HepG2 (cell line): ENCODE results near the gene MYO16.

Experiments
- EZH2 ChIP-seq: conservative IDR thresholded peaks from 2 replicates; pipeline ENCODE4 v1.6.1; 2012; ENCODE audit warnings: mild to moderate bottlenecking, low read depth, low read length, moderate library complexity
- HIVEP1 ChIP-seq: sonication (generic); formaldehyde crosslinking; IDR thresholded peaks from 2 replicates; pipeline ENCODE4 v1.4.0; 2020; ENCODE audit warnings: mild to moderate bottlenecking, missing genetic modification reagents
- MTF1 ChIP-seq: sonication (generic); formaldehyde crosslinking; IDR thresholded peaks from 2 replicates; pipeline ENCODE4 v1.5.0; 2020; ENCODE audit warnings: missing genetic modification reagents
- NR2F2 ChIP-seq: IDR thresholded peaks from 2 replicates; pipeline ENCODE4 v1.6.1; 2012; ENCODE audit warnings: low read depth, inconsistent platforms, borderline replicate concordance
- ZNF788 ChIP-seq: sonication (generic); formaldehyde crosslinking; IDR thresholded peaks from 2 replicates; pipeline ENCODE4 v1.5.0; 2020; ENCODE audit warnings: mild to moderate bottlenecking, missing genetic modification reagents, borderline replicate concordance
- TF ChIP-seq, protein P1 (sequence below): IDR thresholded peaks from 2 replicates; pipeline ENCODE4 v1.6.1; 2018; ENCODE audit warnings: missing genetic modification reagents

DNA sequence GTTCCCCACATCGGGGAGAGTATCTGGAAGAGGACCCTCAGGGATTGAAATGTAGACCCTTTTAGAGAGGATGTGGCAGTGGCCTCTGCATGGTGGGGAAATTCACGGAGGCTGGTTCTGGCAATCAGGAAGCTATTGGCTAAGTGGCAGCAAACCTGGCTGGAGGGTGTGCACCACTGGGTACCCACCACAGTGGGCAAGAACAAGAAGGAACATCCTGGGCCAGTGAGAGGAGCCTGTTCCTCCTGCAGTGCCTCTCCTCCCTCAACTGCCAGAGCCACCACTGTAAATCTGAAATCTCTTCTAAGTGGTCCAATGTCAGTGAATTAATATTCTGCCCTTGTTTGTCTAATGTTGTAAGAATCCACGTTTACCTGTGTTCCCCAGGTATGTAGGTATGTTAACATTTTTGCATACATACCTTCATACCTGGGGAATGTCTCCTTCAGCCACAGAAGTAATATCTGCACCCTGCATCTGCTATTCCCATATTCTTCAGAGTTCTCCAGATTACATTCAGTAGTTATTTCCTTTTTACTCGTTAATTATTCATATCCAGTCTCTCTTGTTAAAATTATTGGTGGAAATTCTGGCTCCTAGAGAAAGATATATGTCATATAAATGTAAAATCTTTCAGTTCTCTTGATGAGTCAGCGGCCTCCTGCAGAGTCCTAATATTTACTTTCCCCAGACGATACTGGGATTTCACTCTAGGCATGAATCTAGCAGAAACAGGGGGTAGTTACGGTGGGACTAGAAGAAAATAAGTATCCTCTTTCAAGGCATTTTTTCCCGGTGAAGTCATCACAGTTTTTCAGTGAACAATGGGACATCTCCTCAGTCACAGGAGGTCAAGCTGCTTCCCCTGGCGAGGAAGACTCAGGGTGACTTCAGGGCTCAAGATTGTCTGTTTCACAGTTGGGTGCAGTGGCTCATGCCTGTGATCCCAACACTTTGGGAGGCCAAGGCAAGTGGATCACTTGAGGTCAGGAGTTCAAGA is 148.3 kb downstream of the MYO16 start:
- TF ChIP-seq NR2F2 (no peak), HIVEP1 (CRISPR knock-in tag) (no peak), ZNF788 (CRISPR knock-in tag) (no peak), EZH2 (no peak), MTF1 (CRISPR knock-in tag) (no peak)
- TF ChIP-seq, protein P1, sequence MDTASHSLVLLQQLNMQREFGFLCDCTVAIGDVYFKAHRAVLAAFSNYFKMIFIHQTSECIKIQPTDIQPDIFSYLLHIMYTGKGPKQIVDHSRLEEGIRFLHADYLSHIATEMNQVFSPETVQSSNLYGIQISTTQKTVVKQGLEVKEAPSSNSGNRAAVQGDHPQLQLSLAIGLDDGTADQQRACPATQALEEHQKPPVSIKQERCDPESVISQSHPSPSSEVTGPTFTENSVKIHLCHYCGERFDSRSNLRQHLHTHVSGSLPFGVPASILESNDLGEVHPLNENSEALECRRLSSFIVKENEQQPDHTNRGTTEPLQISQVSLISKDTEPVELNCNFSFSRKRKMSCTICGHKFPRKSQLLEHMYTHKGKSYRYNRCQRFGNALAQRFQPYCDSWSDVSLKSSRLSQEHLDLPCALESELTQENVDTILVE (CRISPR knock-in tag): no peak
